DMS114 treated with DMSO at 0.1 percent for 48 hours (cell line): ENCODE results near the gene TVP23A.

Experiments
- DNase-seq: peaks from one replicate; lab custom pipeline; 2025; ENCODE audit not compliant: unreplicated experiment; lab: John Stamatoyannopoulos, UW

Gene TVP23A

GRCh38 chr16:10817963-10818941, at the start of gene TVP23A:
Gene TVP23A, minus strand, starts transcription at chr16:10818794. Its CDS starts 301 bp downstream, at chr16:10818493.
- DNase-seq = no peak

GRCh38 chr16:10868104-10868595, 49.6 kb upstream of the TVP23A start:
- no peak for DNase-seq

- DNase-seq = no peak
These were observed 48.6 kb upstream of the TVP23A start for GRCh38 chr16:10867199-10867598.

GRCh38 chr16:10865991-10866966, 47.7 kb upstream of the TVP23A start:
- DNase-seq = no peak

GRCh38 chr16:10862438-10862837, 43.8 kb upstream of the TVP23A start:
- DNase-seq = no peak

GRCh38 chr16:10859658-10860057, 41.1 kb upstream of the TVP23A start:
- DNase-seq = no peak

- DNase-seq = no peak
These were observed 40.4 kb upstream of the TVP23A start for GRCh38 chr16:10859020-10859419.

GRCh38 chr16:10858203-10858602, 39.6 kb upstream of the TVP23A start:
- DNase-seq = no peak

GRCh38 chr16:10856042-10856441, 37.4 kb upstream of the TVP23A start:
- no peak for DNase-seq

- no peak for DNase-seq
These were observed 34.4 kb upstream of the TVP23A start for GRCh38 chr16:10852948-10853347.

GRCh38 chr16:10852286-10852685, 33.7 kb upstream of the TVP23A start:
- DNase-seq = no peak

GRCh38 chr16:10851512-10851911, 32.9 kb upstream of the TVP23A start:
- DNase-seq = no peak

- DNase-seq = no peak
These were observed 31.9 kb upstream of the TVP23A start for GRCh38 chr16:10850478-10850850.

- DNase-seq = no peak
These were observed 31.3 kb upstream of the TVP23A start for GRCh38 chr16:10849736-10850477.

GRCh38 chr16:10847176-10847575, 28.6 kb upstream of the TVP23A start:
- no peak for DNase-seq

- DNase-seq = no peak
These were observed 27.8 kb upstream of the TVP23A start for GRCh38 chr16:10846213-10846998.

- no peak for DNase-seq
These were observed 22.1 kb upstream of the TVP23A start for GRCh38 chr16:10840703-10841102.

GRCh38 chr16:10839279-10839666, 20.7 kb upstream of the TVP23A start:
- DNase-seq = no peak

- no peak for DNase-seq
These were observed 20.2 kb upstream of the TVP23A start for GRCh38 chr16:10838621-10839278.
